Measurements from ENCODE around the gene UBE2I.

DNA sequence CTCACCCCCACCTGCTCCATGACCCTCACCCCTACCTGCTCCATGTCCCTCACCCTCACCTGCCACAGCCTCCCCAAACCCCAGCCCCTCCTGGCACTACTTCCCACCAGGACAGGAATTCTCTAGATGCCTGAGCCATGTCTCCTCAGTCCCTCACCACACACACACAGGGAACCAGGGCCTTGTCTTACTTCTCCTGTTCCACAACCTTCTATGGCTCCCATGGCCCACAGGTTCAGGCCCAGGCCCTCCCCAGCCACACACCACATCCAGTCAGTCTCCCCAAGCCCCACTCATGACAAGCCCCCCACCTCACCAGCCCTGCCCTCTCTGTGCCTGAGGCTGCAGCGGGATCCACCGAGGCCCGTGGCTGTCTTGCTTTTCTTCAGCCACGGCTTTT, 3.1 kb upstream of the UBE2I start:
- TF ChIP-seq, protein P1, sequence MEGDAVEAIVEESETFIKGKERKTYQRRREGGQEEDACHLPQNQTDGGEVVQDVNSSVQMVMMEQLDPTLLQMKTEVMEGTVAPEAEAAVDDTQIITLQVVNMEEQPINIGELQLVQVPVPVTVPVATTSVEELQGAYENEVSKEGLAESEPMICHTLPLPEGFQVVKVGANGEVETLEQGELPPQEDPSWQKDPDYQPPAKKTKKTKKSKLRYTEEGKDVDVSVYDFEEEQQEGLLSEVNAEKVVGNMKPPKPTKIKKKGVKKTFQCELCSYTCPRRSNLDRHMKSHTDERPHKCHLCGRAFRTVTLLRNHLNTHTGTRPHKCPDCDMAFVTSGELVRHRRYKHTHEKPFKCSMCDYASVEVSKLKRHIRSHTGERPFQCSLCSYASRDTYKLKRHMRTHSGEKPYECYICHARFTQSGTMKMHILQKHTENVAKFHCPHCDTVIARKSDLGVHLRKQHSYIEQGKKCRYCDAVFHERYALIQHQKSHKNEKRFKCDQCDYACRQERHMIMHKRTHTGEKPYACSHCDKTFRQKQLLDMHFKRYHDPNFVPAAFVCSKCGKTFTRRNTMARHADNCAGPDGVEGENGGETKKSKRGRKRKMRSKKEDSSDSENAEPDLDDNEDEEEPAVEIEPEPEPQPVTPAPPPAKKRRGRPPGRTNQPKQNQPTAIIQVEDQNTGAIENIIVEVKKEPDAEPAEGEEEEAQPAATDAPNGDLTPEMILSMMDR (IDR thresholded peaks at IDR 0.05 in 4 of 5, conservative IDR thresholded peaks at IDR 0.05 in 1 of 5): no peak
- no peak for TF ChIP-seq POLR2A (IDR thresholded peaks at IDR 0.05)
